Measurements from ENCODE around the gene BMPR1B. TPM values are rescaled to one million over a fixed set of nuclear protein-coding genes. Genes with fewer than 3 reads are reported as not detected.

The BMPR1B gene
- total RNA-seq, 1 experiment from 2014 or later = 0.35 TPM

- no peak overlapping the region for H2BK15ac ChIP-seq (ENCODE audit: low read depth, low read length)
- H3K4me2 ChIP-seq (ENCODE audit: insufficient read depth, insufficient read length, low read length) = no peak overlapping the region
- no peaks in the 10 kb centered on the region for H3K79me1 ChIP-seq (ENCODE audit: insufficient read depth, low read depth, low read length, poor library complexity, severe bottlenecking)
- no CpG with 5 or more reads among the region's 2 CpGs for WGBS (ENCODE audit: extremely low coverage, insufficient read length, low lambda C conversion rate)
- peaks cover 2 to 3% of the 10 kb centered on the region in 2 experiments; a peak in 4 of 5 replicates for H3K9me3 Mint-ChIP-seq
- no peaks in the 10 kb centered on the region for H3K9me3 ChIP-seq (ENCODE audit: control insufficient read depth, low read depth, low read length)
- H3K4ac ChIP-seq (ENCODE audit: low read depth, low read length) = no peak overlapping the region
- H3K23ac ChIP-seq (ENCODE audit: insufficient read length, low read depth, low read length) = no peak overlapping the region
- no peak overlapping the region for H3K9ac ChIP-seq (ENCODE audit: extremely low read depth, insufficient read length, low read length)
- H2BK12ac ChIP-seq (ENCODE audit: insufficient read length, low read depth, low read length) = no peak overlapping the region
- H3K27me3 Mint-ChIP-seq (ENCODE audit: low read depth) = no peaks in the 10 kb centered on the region; the same call in 1 of the 2 replicates
- H3K27ac Mint-ChIP-seq = no peak overlapping the region
- no peak overlapping the region for H3K27ac ChIP-seq (ENCODE audit: insufficient read length, low read depth, low read length)
- H3K14ac ChIP-seq (ENCODE audit: insufficient read depth, low read length) = no peak overlapping the region
- H3K4me3 Mint-ChIP-seq = no peak overlapping the region
- no peaks in the 10 kb centered on the region for H3K79me2 ChIP-seq (ENCODE audit: insufficient read depth, low read length)
- H2BK20ac ChIP-seq (ENCODE audit: low read depth, low read length, poor library complexity, severe bottlenecking) = no peak overlapping the region
- no peak overlapping the region for H2BK5ac ChIP-seq (ENCODE audit: insufficient read length, low read length)
- DNase-seq = no peak
- H3K23me2 ChIP-seq (ENCODE audit: insufficient read length, low read depth, low read length, poor library complexity, severe bottlenecking) = no peaks in the 10 kb centered on the region
- H2AK5ac ChIP-seq (ENCODE audit: insufficient read length, low read length) = no peak overlapping the region
- TF ChIP-seq CTCF (conservative IDR thresholded peaks at IDR 0.05) = no peak
- no peak overlapping the region for H3K56ac ChIP-seq (ENCODE audit: insufficient read length, low read depth, low read length)
- H3T11ph ChIP-seq (ENCODE audit: low read length) = no peak overlapping the region
- no peaks in the 10 kb centered on the region for H4K20me1 ChIP-seq (ENCODE audit: control insufficient read depth, insufficient read depth, insufficient read length)
- peaks cover 0 to 4% (median 2%) of the 10 kb centered on the region in 3 experiments; a peak in 2 of 7 replicates for H3K36me3 Mint-ChIP-seq (ENCODE audit: insufficient read depth in 1 of 3, low read depth in 3 of 3)
- no peaks in the 10 kb centered on the region for H3K4me1 ChIP-seq (ENCODE audit: insufficient read depth, low read length)
- no peak overlapping the region for H4K5ac ChIP-seq (ENCODE audit: insufficient read length, low read depth, low read length)
- H3K4me1 Mint-ChIP-seq = peaks cover 8 to 9% of the 10 kb centered on the region in 2 experiments
- no peak overlapping the region for H2AFZ ChIP-seq (ENCODE audit: low read length)
- H3K27me3 ChIP-seq (ENCODE audit: insufficient read depth, low read length) = no peaks in the 10 kb centered on the region
- H4K8ac ChIP-seq (replicated peaks; ENCODE audit: insufficient read length, low read depth, low read length) = no peak overlapping the region
- H4K91ac ChIP-seq (ENCODE audit: insufficient read length, low read depth, low read length) = no peak overlapping the region
- no peak overlapping the region for H2BK120ac ChIP-seq (ENCODE audit: low read depth, low read length, poor library complexity, severe bottlenecking)
- H3K18ac ChIP-seq (ENCODE audit: insufficient read length, low read depth, low read length) = no peak overlapping the region
These were observed 196.5 kb downstream of the BMPR1B start for GRCh38 chr4:94954251-94954650.

All from H9 (cell line).